Fibroblast of pulmonary artery (primary cell): Measurements from ENCODE around the gene CSNK1G2.
A peak's percentile ranks its signal among the peaks of the same experiment; 100 is the strongest.

Experiments used
- DNase-seq: peaks from one replicate; pipeline ENCODE4 v3.0.0-alpha.2; 2010; ENCODE audit warnings: low read depth
- H3K4me3 ChIP-seq: replicated peaks from 2 replicates; pipeline ENCODE4 v1.5.1; 2011; ENCODE audit warnings: low read depth, mild to moderate bottlenecking, control low read depth, low read length, moderate library complexity
- CTCF ChIP-seq: IDR thresholded peaks from 2 replicates; pipeline ENCODE4 v1.5.1; 2011; ENCODE audit warnings: mild to moderate bottlenecking, control low read depth, low read length, inconsistent platforms; ENCODE audit errors: missing control alignments

CSNK1G2 gene

GRCh38 chr19:1942078-1942933 lies 1.3 kb downstream of the CSNK1G2 start:
- peak; percentile 71 for DNase-seq
- TF ChIP-seq CTCF = no peak
- peak overlapping the region; percentile 86 for H3K4me3 ChIP-seq

GRCh38 chr19:1942934-1943555 lies 2.1 kb downstream of the CSNK1G2 start:
- H3K4me3 ChIP-seq = peak overlapping the region; percentile 86
- no peak for DNase-seq
- TF ChIP-seq CTCF = no peak

- no peak overlapping the region for H3K4me3 ChIP-seq
- no peak for TF ChIP-seq CTCF
- DNase-seq = no peak
These were observed 2.7 kb downstream of the CSNK1G2 start for GRCh38 chr19:1943661-1944087.

- H3K4me3 ChIP-seq = no peak overlapping the region
- no peak for DNase-seq
- TF ChIP-seq CTCF = no peak
These were observed 3.3 kb downstream of the CSNK1G2 start for GRCh38 chr19:1944088-1944915.

- no peak for TF ChIP-seq CTCF
- no peak for DNase-seq
- H3K4me3 ChIP-seq = no peak overlapping the region
These were observed 4.1 kb downstream of the CSNK1G2 start for GRCh38 chr19:1944916-1945561.

GRCh38 chr19:1945899-1946298 lies 4.9 kb downstream of the CSNK1G2 start:
- peak; percentile 49 for TF ChIP-seq CTCF
- DNase-seq = peak; percentile 25
- no peak overlapping the region for H3K4me3 ChIP-seq
